Measurements from ENCODE around the gene CX3CR1.

- TF ChIP-seq POLR2A (IDR thresholded peaks at IDR 0.05; ENCODE audit: low read length) (no peak), GATA1 (IDR thresholded peaks at IDR 0.05; ENCODE audit: low read depth, low read length) (no peak)
These were observed 39.4 kb upstream of the CX3CR1 start for GRCh38 chr3:39319249-39319648.
